Endothelial cell of umbilical vein (primary cell): ENCODE measurements around the gene TCF7. TPM values are rescaled to one million over a fixed set of nuclear protein-coding genes. Genes with fewer than 3 reads are reported as not detected.

Experiments
- BruUV-seq: library from RNA; stranded (reverse); fragments of 400-500 nt; replicated peaks from 2 replicates; lab custom pipeline; 2021; lab: Mats Ljungman, UMichigan
- CTCF ChIA-PET: fragments of 300-600, 350-600 bp; sonication (Branson Sonifier 250); formaldehyde crosslinking; loops from one replicate; lab custom pipeline; 2021; ENCODE audit warnings: antibody characterized with exemption, inconsistent platforms; lab: Charles Lee
- POLR2A ChIA-PET: fragments of 300-600, 350-600 bp; sonication (Branson Sonifier 250); formaldehyde crosslinking; loops from one replicate; lab custom pipeline; 2021; ENCODE audit warnings: antibody characterized with exemption, inconsistent platforms; lab: Charles Lee
- DNase-seq: peaks from one replicate; pipeline ENCODE4 v3.0.0-alpha.2; 2011; ENCODE audit warnings: low read depth, low spot score
- FAIRE-seq: peaks from 2 replicates; lab custom pipeline; 2011; peaks lifted over from hg19 to GRCh38; lab: Jason Lieb, UNC
- H2AFZ ChIP-seq: 2 replicates; pipeline ENCODE4 v1.6.0; 2012; ENCODE audit warnings: low read depth, low read length, control low read depth, inconsistent platforms
- H3K27ac ChIP-seq: 2 replicates; pipeline ENCODE4 v1.5.1; 2011; ENCODE audit warnings: low read depth, mild to moderate bottlenecking, control low read depth, low read length, moderate library complexity; ENCODE audit not compliant: insufficient read depth
- H3K27me3 ChIP-seq, 2 experiments: 2 replicates each; pipeline versions ENCODE4 v1.6.0 to v1.6.1; 2011; ENCODE audit warnings: low read length in 2 of 2, mixed read lengths in 1 of 2; ENCODE audit not compliant: control insufficient read depth in 2 of 2, insufficient read depth in 2 of 2
- H3K36me3 ChIP-seq, 2 experiments: 2 replicates in 1 of 2; 3 replicates in 1 of 2; pipeline ENCODE4 v1.5.1; 2011; ENCODE audit warnings: low read length in 2 of 2, mild to moderate bottlenecking in 1 of 2, moderate library complexity in 1 of 2; ENCODE audit not compliant: control insufficient read depth in 2 of 2, insufficient read depth in 2 of 2; ENCODE audit errors: extremely low read depth in 1 of 2
- H3K4me1 ChIP-seq: 3 replicates; pipeline ENCODE4 v1.5.1; 2011; ENCODE audit warnings: mild to moderate bottlenecking, low read length; ENCODE audit not compliant: control insufficient read depth, insufficient read depth; ENCODE audit errors: extremely low read depth
- H3K4me2 ChIP-seq: 2 replicates; pipeline ENCODE4 v1.6.1; 2011; ENCODE audit warnings: low read length, control low read depth, mixed read lengths; ENCODE audit not compliant: insufficient read depth
- H3K4me3 ChIP-seq, 3 experiments: fragments of 200-600 bp in 1 of 3; sonication (generic), shearing (Covaris generic) in 1 of 3; replicated peaks in 1 of 3; 2 replicates each; pipeline ENCODE4 v1.5.1; 2011 to 2016; ENCODE audit warnings: control low read depth in 3 of 3, low read length in 3 of 3, mild to moderate bottlenecking in 2 of 3, inconsistent platforms in 1 of 3, low read depth in 1 of 3, moderate library complexity in 1 of 3; ENCODE audit not compliant: insufficient read depth in 1 of 3
- H3K79me2 ChIP-seq: 2 replicates; pipeline ENCODE4 v1.6.0; 2012; ENCODE audit warnings: low read length, inconsistent platforms; ENCODE audit not compliant: control insufficient read depth, insufficient read depth
- H3K9ac ChIP-seq: replicated peaks from 2 replicates; pipeline ENCODE3; 2011; ENCODE audit warnings: low read length, control low read depth; ENCODE audit not compliant: insufficient read depth; ENCODE audit errors: extremely low read depth
- H3K9me1 ChIP-seq: replicated peaks from 3 replicates; pipeline ENCODE4 v1.6.0; 2011; ENCODE audit warnings: mild to moderate bottlenecking, low read length; ENCODE audit not compliant: control insufficient read depth, insufficient read depth; ENCODE audit errors: extremely low read depth
- H3K9me3 ChIP-seq: replicated peaks from 2 replicates; pipeline ENCODE4 v1.5.1; 2012; ENCODE audit warnings: low read length, inconsistent platforms; ENCODE audit not compliant: control insufficient read depth, insufficient read depth
- H4K20me1 ChIP-seq: replicated peaks from 2 replicates; pipeline ENCODE3; 2011; ENCODE audit warnings: mild to moderate bottlenecking, low read length; ENCODE audit not compliant: control insufficient read depth, insufficient read depth; ENCODE audit errors: extremely low read depth
- EZH2 ChIP-seq: IDR thresholded peaks from 2 replicates; pipeline ENCODE4 v1.6.1; 2012; ENCODE audit warnings: borderline replicate concordance, low read depth, mild to moderate bottlenecking, moderate library complexity, low read length, inconsistent platforms; ENCODE audit not compliant: severe bottlenecking
- FOS ChIP-seq: IDR thresholded peaks from 2 replicates; pipeline ENCODE4 v1.6.1; 2011; ENCODE audit warnings: mild to moderate bottlenecking, low read length, moderate library complexity, borderline replicate concordance; ENCODE audit not compliant: insufficient read depth
- GATA2 ChIP-seq: IDR thresholded peaks from 2 replicates; pipeline ENCODE4 v1.7.0; 2011; ENCODE audit warnings: low read depth, mild to moderate bottlenecking, moderate library complexity, mixed read lengths, low read length; ENCODE audit not compliant: insufficient read length, insufficient read depth
- JUN ChIP-seq: IDR thresholded peaks from 2 replicates; pipeline ENCODE4 v1.6.1; 2011; ENCODE audit warnings: borderline replicate concordance, low read depth; ENCODE audit not compliant: insufficient read length, insufficient read depth
- MYC ChIP-seq: IDR thresholded peaks from one replicate; pipeline ENCODE4 v1.6.1; 2011; ENCODE audit warnings: mild to moderate bottlenecking, low read depth, low read length
- POLR2A ChIP-seq: IDR thresholded peaks from 2 replicates; pipeline ENCODE4 v1.6.1; 2012; ENCODE audit warnings: low read depth, mild to moderate bottlenecking, control low read depth, low read length
- POLR2AphosphoS5 ChIP-seq: IDR thresholded peaks from 2 replicates; pipeline ENCODE4 v1.6.1; 2012; ENCODE audit warnings: low read depth, mild to moderate bottlenecking, control low read depth, low read length, moderate library complexity; ENCODE audit not compliant: insufficient read depth
- dilution Hi-C: fragments of 300-500 bp; cut with MboI; formaldehyde crosslinking; loops from one replicate; pipeline ENCODE4 v1.15.0; 2019; ENCODE audit warnings: low sequenced_read_pairs; ENCODE audit not compliant: extremely low pct_ligation_motif_present
- intact Hi-C: fragments of 100-400 bp; cut with micrococcal nuclease; formaldehyde crosslinking; loops from one replicate; pipeline ENCODE4 v1.10.0; 2022
- polyA plus RNA-seq, 4 experiments: library from polyadenylated mRNA; depleted of rRNA in 3 of 4; stranded (reverse) in 3 of 4; unstranded in 1 of 4; fragments of >200 nt; gene quantifications; 2 replicates each; pipeline versions ENCODE4 v1.2.1 to v1.2.3, GENCODE V29; 2011 to 2012; ENCODE audit warnings: missing spikeins in 1 of 4
- total RNA-seq: library from RNA; stranded (reverse); gene quantifications from 2 replicates; pipeline ENCODE4 v1.2.3, GENCODE V29; 2021
- TF ChIP-seq, protein P1 (sequence below), 2 donors: IDR thresholded peaks; 1 replicate in 1 of 2; 2 replicates in 1 of 2; pipeline ENCODE4 v1.5.1; 2011; ENCODE audit warnings: low read length in 2 of 2, mild to moderate bottlenecking in 2 of 2, moderate library complexity in 2 of 2, control low read depth in 1 of 2, inconsistent platforms in 1 of 2, low read depth in 1 of 2; ENCODE audit not compliant: insufficient read depth in 1 of 2; ENCODE audit errors: extremely low read depth in 1 of 2
- TF ChIP-seq, protein P2 (sequence below): IDR thresholded peaks from 2 replicates; pipeline ENCODE4 v1.6.1; 2011; ENCODE audit not compliant: insufficient read depth, insufficient read length

The TCF7 gene
- total and polyA plus RNA-seq, 2 donors (not counting 3 experiments of a cell fraction or from before 2014, with no cell fraction given) = 1.8 to 2.5 TPM

DNA sequence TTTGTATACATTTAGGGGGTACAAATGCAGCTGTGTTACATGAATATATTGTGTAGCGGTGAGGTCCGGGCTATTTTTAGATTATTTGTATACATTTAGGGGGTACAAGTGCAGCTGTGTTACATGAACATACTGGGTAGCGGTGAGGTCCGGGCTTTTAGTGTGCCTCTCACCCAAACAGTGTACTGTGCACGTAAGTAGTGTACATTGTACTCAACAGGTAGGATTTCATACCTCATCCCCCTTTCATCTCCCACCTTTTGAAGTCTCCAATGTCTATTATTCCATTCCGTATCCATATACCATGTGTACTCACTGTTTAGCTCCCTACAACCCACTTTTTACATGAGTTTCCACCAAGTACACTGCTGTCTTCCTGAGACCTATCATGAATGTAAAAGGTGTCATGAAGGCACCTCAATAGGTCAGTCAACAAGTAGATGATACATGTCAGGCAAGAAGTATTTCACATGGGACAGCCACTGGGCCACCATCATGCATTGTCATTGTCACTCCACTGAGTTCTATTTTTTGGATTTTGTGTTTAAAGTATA, 34.6 kb downstream of the TCF7 start:
- peaks cover 26% of the 10 kb centered on the region for H3K79me2 ChIP-seq
- POLR2A ChIA-PET = no interaction called here
- intact Hi-C loops = no loop called here

More for the DNA sequence above, 34.6 kb downstream of the TCF7 start:
- H3K27ac ChIP-seq = no peak overlapping the region
- TF ChIP-seq POLR2A (no peak), JUN (no peak), MYC (no peak), POLR2AphosphoS5 (no peak), EZH2 (no peak), GATA2 (no peak), FOS (no peak)
- TF ChIP-seq, protein P1, sequence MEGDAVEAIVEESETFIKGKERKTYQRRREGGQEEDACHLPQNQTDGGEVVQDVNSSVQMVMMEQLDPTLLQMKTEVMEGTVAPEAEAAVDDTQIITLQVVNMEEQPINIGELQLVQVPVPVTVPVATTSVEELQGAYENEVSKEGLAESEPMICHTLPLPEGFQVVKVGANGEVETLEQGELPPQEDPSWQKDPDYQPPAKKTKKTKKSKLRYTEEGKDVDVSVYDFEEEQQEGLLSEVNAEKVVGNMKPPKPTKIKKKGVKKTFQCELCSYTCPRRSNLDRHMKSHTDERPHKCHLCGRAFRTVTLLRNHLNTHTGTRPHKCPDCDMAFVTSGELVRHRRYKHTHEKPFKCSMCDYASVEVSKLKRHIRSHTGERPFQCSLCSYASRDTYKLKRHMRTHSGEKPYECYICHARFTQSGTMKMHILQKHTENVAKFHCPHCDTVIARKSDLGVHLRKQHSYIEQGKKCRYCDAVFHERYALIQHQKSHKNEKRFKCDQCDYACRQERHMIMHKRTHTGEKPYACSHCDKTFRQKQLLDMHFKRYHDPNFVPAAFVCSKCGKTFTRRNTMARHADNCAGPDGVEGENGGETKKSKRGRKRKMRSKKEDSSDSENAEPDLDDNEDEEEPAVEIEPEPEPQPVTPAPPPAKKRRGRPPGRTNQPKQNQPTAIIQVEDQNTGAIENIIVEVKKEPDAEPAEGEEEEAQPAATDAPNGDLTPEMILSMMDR (IDR thresholded peaks at IDR 0.05; ENCODE audit: extremely low read depth in 1 of 2, insufficient read depth in 1 of 2, low read depth in 1 of 2, low read length in 2 of 2) = no peak
- TF ChIP-seq, protein P2, sequence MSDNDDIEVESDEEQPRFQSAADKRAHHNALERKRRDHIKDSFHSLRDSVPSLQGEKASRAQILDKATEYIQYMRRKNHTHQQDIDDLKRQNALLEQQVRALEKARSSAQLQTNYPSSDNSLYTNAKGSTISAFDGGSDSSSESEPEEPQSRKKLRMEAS = no peak
- H3K4me2 ChIP-seq = no peak overlapping the region
- BruUV-seq = no TSS peak
- no peaks in the 10 kb centered on the region for H3K4me1 ChIP-seq
- H3K9me1 ChIP-seq = no peaks in the 10 kb centered on the region
- H4K20me1 ChIP-seq = peaks cover 3% of the 10 kb centered on the region
- FAIRE-seq (no peak), DNase-seq (no peak)
- H3K36me3 ChIP-seq = peaks cover 22 to 33% of the 10 kb centered on the region in 2 experiments
- H2AFZ ChIP-seq = no peak overlapping the region
- CTCF ChIA-PET = interaction anchor here (1.5 to 4.9 kb wide), 3 partner anchors 9 to 140 kb away, joined by 4 to 38 read pairs (median 22); no protein-coding TSS in a partner anchor
- no peaks in the 10 kb centered on the region for H3K27me3 ChIP-seq
- H3K9ac ChIP-seq = no peak overlapping the region
- H3K9me3 ChIP-seq = no peaks in the 10 kb centered on the region
- H3K4me3 ChIP-seq = no peak overlapping the region
- dilution Hi-C loops = no loop called here
